Medulla oblongata (tissue), 1 donor: Measurements from ENCODE around the gene MAPK1.
A peak's percentile ranks its signal among the peaks of the same experiment; 100 is the strongest.
"Not testable (repeated sequence)": the region's sequence is repeated elsewhere in the genome, so short reads cannot be mapped to it uniquely, and the experiment has no call there.

Experiments used
- DNase-seq: peaks from one replicate; pipeline ENCODE4 v3.0.0-alpha.2; 2015; ENCODE audit errors: extremely low spot score

MAPK1 gene

DNA sequence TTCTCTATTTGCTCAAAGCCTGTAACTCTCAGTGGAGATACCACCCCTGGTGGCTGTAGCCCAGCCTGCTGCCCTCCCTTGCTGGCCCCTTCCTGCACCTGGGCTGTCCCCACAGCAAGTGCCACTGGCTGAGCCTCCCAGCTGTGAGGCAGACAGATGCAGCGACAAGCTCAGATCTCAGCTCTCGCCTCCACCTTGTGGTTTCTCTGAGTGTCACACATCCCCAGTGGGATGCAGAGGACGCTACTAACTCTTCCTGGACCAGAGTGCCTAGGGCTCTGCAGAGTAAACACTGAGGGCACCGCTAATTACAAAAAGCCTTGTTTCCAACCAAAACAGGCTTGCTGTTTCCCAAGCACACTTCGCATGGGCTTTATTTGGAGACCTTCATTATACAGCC, 140.8 kb downstream of the MAPK1 start:
- DNase-seq = peak; percentile 16

DNA sequence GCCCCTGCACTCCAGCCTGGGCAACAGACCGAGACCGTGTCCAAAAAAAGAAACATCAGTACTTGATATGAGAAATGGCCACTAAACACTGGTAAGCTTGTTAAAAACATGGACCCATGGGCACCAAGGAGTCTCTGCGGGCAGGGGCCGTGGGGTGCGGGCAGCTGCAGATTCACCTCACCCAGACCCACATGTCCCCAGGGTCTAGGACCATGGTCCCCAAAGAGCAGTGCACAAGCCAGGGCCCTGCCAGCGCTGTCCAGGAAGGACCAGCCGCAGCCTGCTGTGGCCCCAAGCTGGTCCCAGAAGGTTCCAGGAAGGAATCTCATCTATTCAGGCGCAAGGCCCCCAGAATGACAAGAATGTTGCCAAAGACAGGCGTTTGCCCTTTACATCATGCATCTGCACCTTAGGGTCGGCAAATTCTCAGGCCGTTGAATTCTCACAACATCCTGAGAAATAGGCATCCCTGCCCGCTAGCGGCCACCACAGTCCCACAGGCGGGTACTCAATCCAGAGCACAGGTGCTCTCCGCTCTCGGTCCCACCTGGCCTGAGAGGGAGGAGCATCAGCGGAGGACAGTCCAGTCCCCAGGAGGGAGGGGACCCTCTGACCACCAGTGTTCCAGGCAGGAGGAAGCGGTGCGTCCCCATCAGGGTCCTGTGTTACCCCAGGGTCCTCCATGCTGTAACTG, 141.3 kb downstream of the MAPK1 start:
- DNase-seq = no peak

DNA sequence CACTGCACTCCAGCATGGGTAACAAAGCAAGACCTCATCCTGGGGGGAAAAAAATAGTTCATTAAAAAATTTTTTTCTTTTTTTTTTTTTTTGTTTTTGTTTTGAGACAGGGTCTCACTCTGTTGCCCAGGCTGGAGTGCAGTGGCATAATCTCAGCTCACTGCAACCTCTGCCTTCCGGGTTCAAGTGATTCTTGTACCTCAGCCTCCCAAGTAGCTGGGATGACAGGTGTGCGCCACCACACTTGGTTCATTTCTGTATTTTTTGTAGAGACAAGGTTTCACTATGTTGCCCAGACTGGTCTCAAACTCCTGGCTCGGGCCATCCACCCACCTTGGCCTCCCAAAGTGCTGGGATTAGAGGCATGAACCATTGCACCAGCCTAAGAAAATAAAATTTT, 142.9 kb downstream of the MAPK1 start:
- not testable (repeated sequence) for DNase-seq

DNA sequence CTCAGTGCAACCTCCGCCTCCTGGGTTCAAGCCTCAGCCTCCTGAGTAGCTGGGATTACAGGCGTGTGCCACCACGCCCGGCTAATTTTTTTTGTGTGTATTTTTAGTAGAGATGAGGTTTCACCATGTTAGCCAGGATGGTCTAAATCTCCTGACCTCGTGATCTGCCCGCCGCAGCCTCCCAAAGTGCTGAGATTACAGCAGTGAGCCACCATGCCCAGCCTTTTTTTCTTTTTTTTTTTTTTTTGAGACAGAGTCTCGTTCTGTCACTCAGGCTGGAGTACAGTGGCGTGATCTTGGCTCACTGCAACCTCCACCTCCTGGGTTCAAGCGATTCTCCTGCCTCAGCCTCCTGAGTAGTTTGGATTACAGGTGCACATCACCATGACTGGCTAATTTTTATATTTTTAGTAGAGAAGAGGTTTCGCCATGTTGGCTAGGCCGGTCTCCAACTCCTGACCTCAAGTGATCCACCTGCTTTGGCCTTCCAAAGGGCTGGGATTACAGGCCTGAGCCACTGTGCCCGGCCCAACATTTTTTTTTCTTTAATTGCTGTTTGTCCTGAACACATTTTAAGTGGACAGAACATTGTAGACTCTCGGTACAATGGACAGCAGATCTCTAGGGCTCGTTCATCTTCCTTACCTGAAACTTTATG, 146.1 kb downstream of the MAPK1 start:
- DNase-seq = not testable (repeated sequence)

DNA sequence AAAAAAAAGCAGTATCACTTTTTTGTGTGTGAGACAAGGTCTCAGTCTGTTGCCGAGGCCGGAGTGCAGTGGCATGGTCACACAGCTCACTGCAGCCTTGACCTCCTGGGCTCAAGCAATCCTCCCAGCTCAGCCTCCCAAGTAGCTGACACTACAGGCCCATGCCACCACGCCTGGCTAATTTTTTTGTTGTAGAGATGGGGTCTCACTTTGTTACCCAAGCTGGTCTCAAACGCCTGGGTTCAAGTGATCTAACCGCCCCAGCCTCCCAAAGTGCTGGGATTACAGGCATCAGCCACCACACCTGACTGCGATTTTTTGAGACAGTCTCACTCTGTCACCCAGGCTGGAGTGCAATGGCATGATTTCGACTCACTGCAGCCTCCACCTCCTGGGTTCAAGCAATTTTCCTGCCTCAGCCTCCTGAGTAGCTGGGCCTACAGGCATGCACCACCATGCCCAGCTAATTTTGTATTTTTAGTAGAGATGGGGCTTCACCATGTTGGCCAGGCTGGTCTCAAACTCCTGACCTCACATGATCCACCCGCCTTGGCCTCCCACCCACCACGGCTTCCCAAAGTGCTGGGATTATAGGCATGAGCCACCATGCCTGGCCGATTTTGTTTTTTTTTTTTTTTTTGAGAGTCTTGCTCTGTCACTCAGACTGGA, 147.1 kb downstream of the MAPK1 start:
- not testable (repeated sequence) for DNase-seq

DNA sequence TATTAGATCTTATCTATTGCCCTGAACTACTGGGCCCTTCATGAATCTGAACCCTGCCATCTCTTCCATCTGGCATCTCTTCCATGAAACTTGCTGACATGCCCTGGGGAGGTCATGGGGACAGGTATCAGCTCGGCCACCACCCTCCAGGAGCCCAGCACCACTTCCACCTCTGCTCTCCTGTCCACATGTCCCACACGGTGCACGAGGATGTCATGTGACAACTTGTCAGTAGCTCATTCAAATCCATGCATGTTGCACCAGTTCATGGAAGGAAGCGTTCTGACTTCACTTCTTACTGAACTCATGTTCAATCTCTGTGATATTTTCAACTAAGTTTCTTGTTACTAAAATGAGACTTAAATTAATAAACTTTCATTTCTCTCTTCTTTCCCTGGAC, 148.4 kb downstream of the MAPK1 start:
- DNase-seq = peak; percentile 23

DNA sequence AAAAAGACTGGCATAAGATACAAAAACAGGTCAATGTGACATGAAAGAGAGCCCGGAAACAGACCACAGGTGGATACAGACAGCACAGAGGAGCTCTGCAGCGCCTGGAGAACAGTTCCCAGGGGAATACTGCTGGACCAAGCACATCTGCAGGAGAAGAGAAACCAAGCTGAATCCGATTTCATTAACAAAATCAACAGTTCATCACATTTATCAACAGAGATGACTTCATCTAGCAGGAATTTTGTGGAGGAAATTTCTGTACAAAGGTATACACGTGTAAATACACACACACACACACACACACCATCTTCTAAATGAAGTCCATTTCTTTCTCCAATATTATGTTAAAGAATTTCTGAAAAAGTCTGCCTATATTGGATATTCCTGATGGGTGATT, 148.9 kb downstream of the MAPK1 start:
- DNase-seq = no peak

DNA sequence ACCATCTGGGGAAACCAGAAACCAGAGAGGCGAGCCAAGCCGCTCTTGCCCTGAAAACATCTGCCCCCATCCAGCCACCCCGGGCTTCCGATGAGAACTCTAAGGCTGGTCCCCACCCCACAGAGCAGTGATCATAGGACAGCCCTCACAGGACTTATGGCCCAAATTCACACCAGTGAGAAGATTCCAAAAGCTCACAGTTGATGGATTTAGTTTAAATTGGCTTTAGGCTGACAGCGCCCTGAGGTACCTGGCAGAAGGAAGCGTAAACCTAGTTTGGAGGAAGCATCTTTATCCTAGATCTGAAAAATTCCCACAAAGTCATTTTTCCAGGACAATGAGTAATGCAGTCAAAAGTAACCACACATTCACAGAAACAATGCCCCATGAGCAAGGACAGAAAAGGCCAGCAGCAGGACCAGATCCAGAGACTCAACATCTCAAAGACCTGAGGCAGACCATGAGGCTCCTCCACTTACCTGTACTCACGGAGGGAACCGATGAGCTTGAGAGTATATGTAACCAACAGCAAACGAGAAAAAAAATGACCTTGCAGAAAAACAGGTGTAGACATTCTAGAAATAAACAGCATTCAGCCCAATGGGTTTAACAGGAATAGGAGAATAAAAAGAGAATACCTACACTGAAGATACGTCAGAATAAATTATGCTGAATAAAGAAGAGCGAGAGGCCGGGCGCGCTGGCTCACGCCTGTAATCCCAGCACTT, 150.9 kb downstream of the MAPK1 start:
- DNase-seq = not testable (repeated sequence)

DNA sequence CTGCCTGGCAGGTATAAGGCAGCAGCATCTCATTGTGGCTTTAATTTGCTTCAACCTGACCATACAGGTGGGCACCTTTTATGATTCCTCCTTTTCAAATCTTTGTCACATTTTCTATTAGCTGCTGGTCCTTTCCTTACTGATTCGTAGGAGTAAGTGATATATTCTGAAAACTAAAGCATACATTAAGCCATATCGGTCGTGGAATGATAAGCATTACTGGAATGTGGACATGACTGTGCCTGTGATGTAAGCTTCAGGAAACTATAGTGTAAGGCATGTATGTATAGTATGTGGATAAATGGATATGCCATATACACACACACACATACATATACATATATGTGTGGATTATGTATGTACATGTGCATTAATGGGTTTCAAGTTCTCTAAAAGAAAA, 152.7 kb downstream of the MAPK1 start:
- no peak for DNase-seq

DNA sequence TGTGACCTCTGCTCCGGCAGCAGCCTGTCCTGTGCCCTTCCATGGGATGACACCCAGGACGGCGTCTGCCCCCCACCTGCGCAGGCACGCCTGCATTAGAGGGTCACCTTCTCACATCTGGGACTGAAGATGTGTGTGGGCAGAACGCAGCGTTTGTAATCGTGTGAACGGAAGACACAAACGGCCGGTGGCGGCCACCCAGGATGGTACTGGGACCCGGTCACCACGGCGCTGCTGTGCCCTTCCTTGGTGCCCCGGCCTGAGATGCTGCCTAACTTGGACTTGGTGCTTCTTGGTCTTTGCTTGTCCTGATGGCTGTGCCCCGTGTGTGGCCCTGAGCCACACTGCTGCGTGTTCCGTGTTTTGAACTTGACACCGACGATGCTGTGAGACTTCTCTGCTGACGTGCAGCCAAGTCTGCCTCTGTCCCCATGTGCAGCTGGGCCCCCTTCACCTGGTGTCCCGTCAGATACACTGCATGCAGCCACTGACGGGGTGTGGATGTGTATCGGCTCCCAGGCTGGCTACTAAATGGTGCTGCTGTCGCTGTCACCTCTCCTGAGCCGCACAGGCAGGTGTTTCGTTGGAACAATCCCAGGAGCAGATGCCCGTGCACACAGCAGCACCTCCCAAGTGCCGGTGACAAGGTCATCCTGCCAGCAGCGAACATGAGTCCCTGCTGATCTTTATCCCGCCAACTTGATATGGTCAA, 153.2 kb downstream of the MAPK1 start:
- no peak for DNase-seq

DNA sequence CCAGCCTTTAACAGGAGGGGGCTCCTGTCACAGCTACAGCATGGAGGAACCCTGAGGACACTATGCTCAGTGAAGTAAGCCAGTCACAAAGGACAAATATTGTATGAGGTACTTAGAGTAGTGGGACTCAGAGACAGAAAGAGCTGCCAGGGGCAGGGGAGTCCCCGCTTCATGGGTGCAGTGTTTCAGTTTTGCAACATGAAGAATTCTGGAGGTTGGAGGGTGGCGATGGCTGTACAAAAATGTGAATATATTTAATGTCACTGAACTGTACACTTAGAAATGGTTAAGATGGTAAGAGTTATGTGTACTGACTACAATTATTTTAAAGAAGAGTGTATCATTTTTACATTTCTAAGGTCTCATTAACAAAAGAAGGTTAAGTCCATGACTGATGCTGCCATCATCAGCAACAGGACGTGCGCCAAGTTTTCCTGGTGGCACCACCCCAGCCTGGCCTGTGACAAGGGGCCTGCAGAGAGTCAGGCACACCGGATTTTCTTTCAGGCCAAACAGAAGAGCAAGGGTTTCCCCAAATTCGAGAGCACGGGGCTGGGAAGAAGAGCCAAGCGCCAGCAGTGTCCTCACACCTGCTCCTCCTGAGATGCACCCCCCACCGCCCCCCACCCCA, 153.9 kb downstream of the MAPK1 start:
- no peak for DNase-seq

DNA sequence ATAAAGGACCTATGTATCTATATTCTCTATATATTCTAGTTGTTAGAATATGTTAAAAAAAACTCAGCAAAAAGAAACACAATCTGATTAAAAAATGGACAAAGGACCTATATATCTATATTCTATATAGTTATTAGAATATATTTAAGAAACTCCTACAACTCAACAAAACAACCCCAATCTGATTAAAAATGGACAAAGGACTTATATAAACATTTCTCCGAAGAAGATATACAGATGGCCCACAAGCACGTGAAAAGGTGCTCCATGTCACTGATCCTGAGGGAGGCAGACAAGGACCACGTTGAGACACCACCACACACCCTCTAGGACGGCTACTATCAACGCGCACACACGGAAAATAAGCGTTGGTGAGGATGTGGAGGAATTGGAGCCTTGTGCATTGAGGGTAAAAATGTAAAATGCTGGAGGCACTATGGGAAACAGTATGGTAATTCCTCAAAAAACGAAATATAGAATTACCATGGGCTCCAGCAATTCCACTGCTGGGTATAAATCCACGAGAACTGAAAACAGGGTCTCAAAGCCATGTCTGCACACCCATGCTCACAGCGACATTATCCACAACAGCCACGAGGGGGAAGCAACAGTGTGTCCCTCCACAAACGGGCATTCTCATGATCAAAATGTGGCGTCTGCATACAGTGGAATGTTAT, 154.6 kb downstream of the MAPK1 start:
- peak; percentile 93 for DNase-seq

DNA sequence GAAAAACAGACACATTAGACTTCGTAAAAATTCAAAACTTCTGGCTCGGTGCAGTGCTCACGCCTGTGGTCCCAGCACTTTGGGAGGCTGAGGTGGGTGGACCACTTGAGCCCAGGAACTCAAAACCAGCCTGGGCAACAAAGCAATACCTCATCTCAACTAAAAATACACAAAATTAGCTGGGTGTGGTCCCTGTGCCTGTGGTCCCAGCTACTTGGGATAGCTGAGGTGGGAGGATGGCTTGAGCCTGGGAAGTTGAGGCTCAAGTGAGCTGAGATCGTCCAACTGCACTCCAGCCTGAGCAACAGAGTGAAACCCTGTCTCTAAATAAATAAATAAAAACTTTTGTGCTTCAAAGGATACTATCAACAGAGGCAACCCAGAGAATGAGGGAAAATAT, 155.6 kb downstream of the MAPK1 start:
- DNase-seq = no peak

DNA sequence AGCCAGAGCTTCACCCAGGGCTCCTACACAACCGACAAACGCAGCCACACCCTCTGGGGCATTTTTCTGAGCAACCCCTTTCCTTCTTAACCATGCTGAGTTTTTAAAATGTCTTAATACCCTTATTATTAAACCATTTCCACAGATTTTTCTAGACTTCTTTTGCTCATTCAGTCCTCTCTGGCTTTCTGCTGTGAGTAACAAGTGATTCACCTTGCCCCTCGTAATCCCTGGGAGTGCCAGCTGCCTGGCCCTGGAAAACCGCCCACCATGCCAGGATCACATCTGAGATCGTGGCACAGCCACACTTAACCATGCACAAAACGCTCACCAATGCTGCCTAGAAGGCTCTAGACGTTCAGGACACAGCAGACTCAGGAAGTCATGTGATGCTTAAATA, 157.3 kb downstream of the MAPK1 start:
- DNase-seq = no peak

DNA sequence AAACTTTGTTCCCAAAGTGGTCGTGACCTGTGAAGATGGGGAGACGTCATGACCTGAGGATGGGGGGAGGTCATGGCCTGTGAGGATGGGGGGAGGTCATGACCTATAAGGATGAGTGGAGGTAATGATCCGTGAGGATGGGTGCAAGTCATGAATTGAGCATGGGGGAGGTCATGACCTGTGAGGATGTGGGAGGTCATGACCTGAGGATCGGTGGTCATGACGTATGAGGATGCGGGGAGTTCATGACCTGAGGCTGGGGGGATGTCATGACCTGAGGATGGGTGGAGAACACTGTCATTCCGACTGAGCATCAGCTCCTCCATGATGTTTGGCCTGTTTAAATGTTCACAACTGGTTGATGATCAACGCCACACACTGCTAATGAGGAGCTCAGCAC, 157.8 kb downstream of the MAPK1 start:
- no peak for DNase-seq

DNA sequence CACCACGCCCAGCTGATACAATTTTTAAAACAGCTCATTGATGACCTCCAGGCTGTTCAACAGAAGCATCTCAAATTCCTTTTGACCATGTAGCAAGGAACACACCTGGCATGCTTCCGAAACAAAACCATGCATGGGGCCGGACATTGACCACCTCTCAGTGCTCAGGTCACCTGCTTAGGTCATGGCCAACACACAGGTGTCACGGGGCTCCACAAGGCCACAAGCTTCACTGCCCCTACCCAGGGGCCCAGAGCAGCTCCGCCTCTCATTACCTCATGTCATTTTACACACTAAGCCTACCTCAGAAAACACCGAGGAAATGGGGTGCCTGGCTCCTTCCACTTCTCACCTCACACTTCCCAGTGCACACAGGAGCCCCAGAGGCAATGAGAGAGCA, 158.5 kb downstream of the MAPK1 start:
- DNase-seq = no peak

DNA sequence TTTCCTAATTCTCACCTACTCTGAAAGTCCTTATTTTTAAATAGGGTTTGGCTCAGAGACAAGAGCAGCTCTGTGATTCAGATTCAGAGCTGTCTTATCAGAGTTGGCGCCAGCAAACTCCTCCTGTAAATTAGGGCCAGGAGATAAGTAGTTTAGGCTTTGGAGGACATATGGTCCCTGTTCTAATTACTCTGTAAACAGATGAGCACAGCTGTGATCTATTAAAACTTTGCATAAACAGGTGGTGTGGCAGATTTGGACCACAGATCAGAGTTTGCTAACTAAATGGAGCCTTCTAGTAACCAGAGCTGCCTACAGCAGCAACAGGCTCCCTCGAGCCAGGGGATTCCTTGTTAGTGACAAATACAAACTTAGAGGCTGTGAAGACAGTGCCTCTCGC, 159.8 kb downstream of the MAPK1 start:
- DNase-seq = no peak
